GM12873 (cell line): ENCODE data around the gene PTGDR.

Experiments used
- TF ChIP-seq, protein P1 (sequence below): IDR thresholded peaks from 2 replicates; pipeline ENCODE4 v1.5.1; 2012; ENCODE audit warnings: low read depth, mild to moderate bottlenecking, moderate library complexity, low read length, control low read depth; ENCODE audit not compliant: insufficient read depth; ENCODE audit errors: missing control alignments

Gene PTGDR, protein sequence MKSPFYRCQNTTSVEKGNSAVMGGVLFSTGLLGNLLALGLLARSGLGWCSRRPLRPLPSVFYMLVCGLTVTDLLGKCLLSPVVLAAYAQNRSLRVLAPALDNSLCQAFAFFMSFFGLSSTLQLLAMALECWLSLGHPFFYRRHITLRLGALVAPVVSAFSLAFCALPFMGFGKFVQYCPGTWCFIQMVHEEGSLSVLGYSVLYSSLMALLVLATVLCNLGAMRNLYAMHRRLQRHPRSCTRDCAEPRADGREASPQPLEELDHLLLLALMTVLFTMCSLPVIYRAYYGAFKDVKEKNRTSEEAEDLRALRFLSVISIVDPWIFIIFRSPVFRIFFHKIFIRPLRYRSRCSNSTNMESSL

DNA sequence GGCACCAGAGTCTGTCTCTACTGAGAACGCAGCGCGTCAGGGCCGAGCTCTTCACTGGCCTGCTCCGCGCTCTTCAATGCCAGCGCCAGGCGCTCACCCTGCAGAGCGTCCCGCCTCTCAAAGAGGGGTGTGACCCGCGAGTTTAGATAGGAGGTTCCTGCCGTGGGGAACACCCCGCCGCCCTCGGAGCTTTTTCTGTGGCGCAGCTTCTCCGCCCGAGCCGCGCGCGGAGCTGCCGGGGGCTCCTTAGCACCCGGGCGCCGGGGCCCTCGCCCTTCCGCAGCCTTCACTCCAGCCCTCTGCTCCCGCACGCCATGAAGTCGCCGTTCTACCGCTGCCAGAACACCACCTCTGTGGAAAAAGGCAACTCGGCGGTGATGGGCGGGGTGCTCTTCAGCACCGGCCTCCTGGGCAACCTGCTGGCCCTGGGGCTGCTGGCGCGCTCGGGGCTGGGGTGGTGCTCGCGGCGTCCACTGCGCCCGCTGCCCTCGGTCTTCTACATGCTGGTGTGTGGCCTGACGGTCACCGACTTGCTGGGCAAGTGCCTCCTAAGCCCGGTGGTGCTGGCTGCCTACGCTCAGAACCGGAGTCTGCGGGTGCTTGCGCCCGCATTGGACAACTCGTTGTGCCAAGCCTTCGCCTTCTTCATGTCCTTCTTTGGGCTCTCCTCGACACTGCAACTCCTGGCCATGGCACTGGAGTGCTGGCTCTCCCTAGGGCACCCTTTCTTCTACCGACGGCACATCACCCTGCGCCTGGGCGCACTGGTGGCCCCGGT is at the start of gene PTGDR:
Gene PTGDR, plus strand, starts transcription at position 198 of the 778 bp plus-strand sequence. Its CDS starts 117 bp downstream, at position 315.
- TF ChIP-seq, protein P1, sequence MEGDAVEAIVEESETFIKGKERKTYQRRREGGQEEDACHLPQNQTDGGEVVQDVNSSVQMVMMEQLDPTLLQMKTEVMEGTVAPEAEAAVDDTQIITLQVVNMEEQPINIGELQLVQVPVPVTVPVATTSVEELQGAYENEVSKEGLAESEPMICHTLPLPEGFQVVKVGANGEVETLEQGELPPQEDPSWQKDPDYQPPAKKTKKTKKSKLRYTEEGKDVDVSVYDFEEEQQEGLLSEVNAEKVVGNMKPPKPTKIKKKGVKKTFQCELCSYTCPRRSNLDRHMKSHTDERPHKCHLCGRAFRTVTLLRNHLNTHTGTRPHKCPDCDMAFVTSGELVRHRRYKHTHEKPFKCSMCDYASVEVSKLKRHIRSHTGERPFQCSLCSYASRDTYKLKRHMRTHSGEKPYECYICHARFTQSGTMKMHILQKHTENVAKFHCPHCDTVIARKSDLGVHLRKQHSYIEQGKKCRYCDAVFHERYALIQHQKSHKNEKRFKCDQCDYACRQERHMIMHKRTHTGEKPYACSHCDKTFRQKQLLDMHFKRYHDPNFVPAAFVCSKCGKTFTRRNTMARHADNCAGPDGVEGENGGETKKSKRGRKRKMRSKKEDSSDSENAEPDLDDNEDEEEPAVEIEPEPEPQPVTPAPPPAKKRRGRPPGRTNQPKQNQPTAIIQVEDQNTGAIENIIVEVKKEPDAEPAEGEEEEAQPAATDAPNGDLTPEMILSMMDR: no peak

DNA sequence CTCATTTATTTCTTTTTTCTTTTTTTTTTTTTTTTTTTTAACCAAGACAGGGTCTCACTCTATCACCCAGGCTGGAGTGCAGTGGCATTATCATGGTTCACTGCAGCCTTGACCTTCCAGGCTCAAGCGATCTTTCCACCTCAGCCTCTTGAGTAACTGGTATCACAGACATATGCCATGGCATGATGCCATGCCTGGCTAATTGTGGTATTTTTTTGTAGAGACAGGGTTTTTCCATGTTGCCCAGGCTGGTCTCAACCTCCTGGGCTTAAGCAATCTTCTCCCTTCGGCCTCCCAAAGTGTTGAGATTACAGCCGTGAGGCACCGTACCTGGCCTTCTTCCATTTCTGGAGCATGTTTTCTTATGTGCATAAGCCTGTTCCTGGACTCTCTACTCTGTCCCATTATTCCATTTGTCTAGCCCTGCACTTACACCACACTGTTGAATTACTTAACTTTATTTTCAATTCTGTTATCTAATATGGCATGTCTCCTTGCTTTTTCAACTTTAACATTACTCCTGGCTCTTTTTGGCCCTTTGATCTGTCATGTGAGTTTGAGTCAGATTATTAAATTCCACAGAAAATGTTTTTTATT is 47.9 kb upstream of the PTGDR start:
- TF ChIP-seq, protein P1: no peak

DNA sequence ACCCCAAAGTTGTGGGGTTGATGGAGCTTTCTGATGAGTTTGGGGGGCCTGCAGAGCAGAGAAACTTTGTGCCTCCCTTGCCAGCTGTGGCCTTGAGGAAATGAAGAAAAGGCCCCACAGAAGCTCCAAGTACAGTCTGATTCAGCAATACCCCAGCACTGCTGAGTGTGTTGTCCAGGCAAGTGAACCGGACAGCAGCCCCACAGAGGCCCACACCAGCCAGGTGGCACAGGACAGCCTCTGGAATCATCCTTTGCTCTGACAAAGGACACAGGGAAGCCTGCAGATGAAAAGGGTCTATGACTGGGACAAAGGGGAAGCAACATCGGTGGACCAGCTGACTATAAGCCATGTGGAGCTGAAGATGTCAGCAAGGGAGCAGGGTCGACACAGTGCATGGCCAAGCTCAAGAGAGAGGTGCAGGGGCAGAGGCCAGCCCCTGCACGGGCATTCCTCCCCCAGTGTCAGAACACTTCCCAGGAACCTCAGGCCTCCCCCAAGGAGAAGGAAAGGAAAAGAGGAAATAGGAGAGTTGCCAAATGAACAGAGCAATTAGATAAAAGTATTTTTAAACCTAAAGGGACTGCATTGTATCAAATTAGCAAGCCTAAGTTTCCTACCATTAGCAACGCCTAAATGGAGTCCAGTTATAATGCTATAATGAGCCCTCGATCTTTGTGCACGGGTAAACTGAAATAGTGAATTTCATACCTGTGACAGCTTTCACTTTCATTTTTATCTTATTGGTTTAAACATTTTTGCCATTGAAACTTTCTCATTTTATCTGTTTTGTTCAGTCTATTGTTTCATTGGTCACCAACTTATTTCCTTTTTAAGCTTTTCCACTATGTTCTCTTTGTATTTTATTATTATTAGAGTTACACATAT is 46.3 kb upstream of the PTGDR start:
- TF ChIP-seq, protein P1: no peak

DNA sequence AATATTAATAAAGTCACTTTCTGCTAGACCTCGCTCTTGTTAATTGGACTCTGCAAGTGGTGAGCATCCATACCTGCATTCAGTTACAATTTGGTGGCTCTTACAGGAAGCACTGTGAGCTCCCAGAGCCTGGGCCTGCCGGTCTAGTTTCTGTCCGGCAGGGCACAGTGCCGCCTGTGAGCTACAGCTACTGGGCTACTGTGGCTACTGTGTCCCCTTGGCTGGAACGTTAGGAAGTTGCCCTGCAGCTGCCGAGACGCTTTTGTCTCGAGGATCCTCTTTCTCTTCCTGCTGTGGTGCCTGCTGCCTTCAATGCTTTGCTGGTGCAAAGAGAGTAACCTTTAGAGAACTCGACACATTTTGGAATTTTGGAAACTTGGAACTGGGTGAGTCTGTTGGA is 44.6 kb upstream of the PTGDR start:
- TF ChIP-seq, protein P1: no peak

DNA sequence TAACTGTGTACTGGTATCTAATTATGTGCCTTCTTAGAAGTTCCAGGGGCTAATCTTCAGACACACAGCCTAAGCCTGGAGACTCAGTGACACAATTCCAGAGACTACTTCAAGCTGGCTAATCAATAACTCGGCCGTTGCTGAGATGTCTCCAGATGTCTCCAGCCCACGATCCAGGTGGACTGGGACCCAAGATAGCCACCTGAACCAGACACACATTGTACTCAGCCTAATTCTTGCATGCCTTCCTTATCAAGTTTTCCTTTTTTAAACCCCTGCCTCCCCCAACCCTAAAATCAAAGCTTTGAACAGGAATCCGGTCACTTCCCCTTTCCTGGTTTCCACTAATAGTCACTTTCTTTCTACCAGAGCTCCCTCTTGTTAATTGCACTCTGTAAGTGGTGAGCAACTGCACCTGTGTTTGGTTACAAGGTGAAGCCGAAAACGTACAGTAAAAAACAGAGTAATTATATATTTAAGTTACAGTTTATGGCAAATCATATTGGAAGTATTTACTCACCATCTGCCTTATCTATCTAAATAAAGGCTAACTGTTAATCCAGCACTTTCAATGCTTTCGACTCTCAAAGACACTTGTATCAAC is 39.8 kb upstream of the PTGDR start:
- TF ChIP-seq, protein P1: no peak

DNA sequence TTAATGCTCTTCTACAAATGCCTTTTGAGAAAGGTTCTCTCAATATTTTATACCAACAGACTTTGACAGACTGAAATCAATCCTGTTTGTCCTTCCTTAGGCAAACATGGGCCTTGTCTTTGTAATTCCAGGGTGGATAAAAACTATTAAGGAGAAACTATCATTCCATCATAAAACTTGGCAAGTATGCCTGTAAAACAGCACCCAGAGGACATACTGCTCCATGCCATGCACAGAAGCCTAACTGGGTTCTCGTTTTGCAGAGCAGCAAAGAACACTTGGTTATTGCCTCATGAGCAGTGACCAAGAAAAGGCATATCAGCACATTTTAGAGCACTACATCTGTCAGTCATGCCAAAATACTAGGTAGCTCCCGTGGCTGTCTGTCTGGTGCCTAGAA is 33.8 kb upstream of the PTGDR start:
- TF ChIP-seq, protein P1: no peak
